Measurements from ENCODE around the gene LHFPL3.

The LHFPL3 gene

GRCh38 chr7:104371216-104371979 lies 43.0 kb downstream of the LHFPL3 start:
- DNase-seq (ENCODE audit: low read depth in 2 of 2) = no peak

GRCh38 chr7:104371980-104372357 lies 43.6 kb downstream of the LHFPL3 start:
- no peak for DNase-seq (ENCODE audit: low read depth in 2 of 2)

- DNase-seq (ENCODE audit: low read depth in 2 of 2) = no peak
Observed at GRCh38 chr7:104382616-104383015, 54.2 kb downstream of the LHFPL3 start.

GRCh38 chr7:104386943-104387342 lies 58.5 kb downstream of the LHFPL3 start:
- no peak for DNase-seq (ENCODE audit: low read depth in 2 of 2)

GRCh38 chr7:104388222-104388621 lies 59.8 kb downstream of the LHFPL3 start:
- no peak for DNase-seq (ENCODE audit: low read depth in 2 of 2)

- DNase-seq (ENCODE audit: low read depth in 2 of 2) = no peak
Observed at GRCh38 chr7:104395162-104395561, 66.8 kb downstream of the LHFPL3 start.

GRCh38 chr7:104397442-104397841 lies 69.0 kb downstream of the LHFPL3 start:
- no peak for DNase-seq (ENCODE audit: low read depth in 2 of 2)

- DNase-seq (ENCODE audit: low read depth in 2 of 2) = no peak
Observed at GRCh38 chr7:104408371-104408770, 80.0 kb downstream of the LHFPL3 start.

GRCh38 chr7:104410742-104411141 lies 82.3 kb downstream of the LHFPL3 start:
- no peak for DNase-seq (ENCODE audit: low read depth in 2 of 2)

GRCh38 chr7:104412911-104413310 lies 84.5 kb downstream of the LHFPL3 start:
- no peak for DNase-seq (ENCODE audit: low read depth in 2 of 2)

GRCh38 chr7:104414216-104414615 lies 85.8 kb downstream of the LHFPL3 start:
- DNase-seq (ENCODE audit: low read depth in 2 of 2) = no peak

GRCh38 chr7:104415700-104416099 lies 87.3 kb downstream of the LHFPL3 start:
- no peak for DNase-seq (ENCODE audit: low read depth in 2 of 2)

- no peak for DNase-seq (ENCODE audit: low read depth in 2 of 2)
Observed at GRCh38 chr7:104416866-104417393, 88.5 kb downstream of the LHFPL3 start.

GRCh38 chr7:104431930-104432329 lies 103.5 kb downstream of the LHFPL3 start:
- DNase-seq (ENCODE audit: low read depth in 2 of 2) = no peak

- no peak for DNase-seq (ENCODE audit: low read depth in 2 of 2)
Observed at GRCh38 chr7:104434129-104434528, 105.7 kb downstream of the LHFPL3 start.

- no peak for DNase-seq (ENCODE audit: low read depth in 2 of 2)
Observed at GRCh38 chr7:104442481-104442880, 114.1 kb downstream of the LHFPL3 start.

- no peak for DNase-seq (ENCODE audit: low read depth in 2 of 2)
Observed at GRCh38 chr7:104444017-104444416, 115.6 kb downstream of the LHFPL3 start.

GRCh38 chr7:104445393-104445792 lies 117.0 kb downstream of the LHFPL3 start:
- DNase-seq (ENCODE audit: low read depth in 2 of 2) = no peak

- DNase-seq (ENCODE audit: low read depth in 2 of 2) = no peak
Observed at GRCh38 chr7:104450861-104451260, 122.5 kb downstream of the LHFPL3 start.

- DNase-seq (ENCODE audit: low read depth in 2 of 2) = no peak
Observed at GRCh38 chr7:104453190-104453589, 124.8 kb downstream of the LHFPL3 start.

- DNase-seq (ENCODE audit: low read depth in 2 of 2) = no peak
Observed at GRCh38 chr7:104458875-104459274, 130.5 kb downstream of the LHFPL3 start.

- no peak for DNase-seq (ENCODE audit: low read depth in 2 of 2)
Observed at GRCh38 chr7:104469166-104469820, 140.9 kb downstream of the LHFPL3 start.

GRCh38 chr7:104480529-104480928 lies 152.1 kb downstream of the LHFPL3 start:
- DNase-seq (ENCODE audit: low read depth in 2 of 2) = no peak
